ENCODE results near the gene ADAM12. TPM values are rescaled to one million over a fixed set of nuclear protein-coding genes. Genes with fewer than 3 reads are reported as not detected.

ADAM12 gene
- total and polyA plus RNA-seq, 2 of the 13 experiments (the other 11 are each of a cell fraction or from before 2014, with no cell fraction given), result not detected

DNA sequence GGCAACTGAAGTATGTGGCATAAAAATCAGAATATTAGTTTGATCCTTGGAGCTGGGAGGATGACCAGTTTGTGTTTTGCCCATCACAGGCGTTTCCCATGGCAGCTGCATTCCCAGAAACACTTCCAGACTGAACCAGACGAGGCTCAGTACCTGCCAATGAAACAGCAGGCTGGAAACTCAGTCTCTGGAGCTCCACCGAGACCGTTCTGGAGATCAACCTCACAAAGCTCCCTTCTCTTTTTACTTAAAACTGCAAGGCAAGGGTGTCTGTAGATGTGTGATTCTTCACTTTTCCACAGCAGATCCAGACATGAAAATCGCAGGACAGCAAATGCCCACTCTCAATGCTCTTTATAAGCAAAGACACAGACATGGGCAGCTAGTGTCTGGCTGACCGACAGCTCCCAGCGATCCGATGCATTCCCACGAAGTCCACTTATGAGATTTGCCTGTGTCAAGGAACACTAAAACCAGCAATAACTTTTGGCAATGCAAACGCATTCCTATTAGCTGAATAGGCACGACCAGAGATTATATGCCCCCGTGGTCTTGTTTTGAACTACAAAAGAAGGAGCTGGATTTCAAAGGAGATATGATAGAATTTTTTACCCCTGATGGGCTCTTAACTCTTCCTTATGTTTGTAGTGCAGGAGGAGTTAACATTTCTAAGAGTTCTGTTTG lies 72.6 kb downstream of the ADAM12 start:
- Histone ChIP-seq H3K27ac (ENCODE audit: extremely low read length, insufficient read depth, low read length) (no peak overlapping the region), H3K4me1 (ENCODE audit: insufficient read depth, low read length) (no peaks in the 10 kb centered on the region), H3K4me3 (replicated peaks in 1 of 3; ENCODE audit: insufficient read depth in 1 of 3, low read depth in 2 of 3, low read length in 3 of 3) (no peak overlapping the region), H4K20me1 (ENCODE audit: insufficient read depth, low read length) (no peaks in the 10 kb centered on the region), H3K79me2 (ENCODE audit: insufficient read depth, low read length) (no peaks in the 10 kb centered on the region), H3K4me2 (ENCODE audit: low read depth, low read length) (no peak overlapping the region), H3K36me3 (replicated peaks in 1 of 2; ENCODE audit: control insufficient read depth in 1 of 2, insufficient read depth in 2 of 2, low read length in 2 of 2) (no peaks in the 10 kb centered on the region), H2AFZ (ENCODE audit: low read length) (no peak overlapping the region), H3K27me3 (ENCODE audit: control insufficient read depth in 1 of 2, insufficient read depth in 2 of 2, low read length in 2 of 2) (peaks cover 1 to 14% of the 10 kb centered on the region in 2 experiments; a peak in 2 of 5 replicates), H3K9me3 (ENCODE audit: low read length) (no peaks in the 10 kb centered on the region), H3K9ac (ENCODE audit: insufficient read depth, low read depth, low read length) (no peak overlapping the region)
- no peak for DNase-seq (ENCODE audit: low spot score)
- intact Hi-C loops (cut with micrococcal nuclease; ENCODE audit: unreplicated experiment), result no loop called here
- WGBS (ENCODE audit: low lambda C conversion rate), result 15% methylated on average over 10 of the region's 12 CpGs
- in situ Hi-C loops (cut with HindIII; ENCODE audit: extremely low pct_ligation_motif_present, low pct_unique_long_range_greater_than_20kb), result no loop called here
- no TSS peak for BruUV-seq (replicated peaks)
- POLR2A ChIA-PET, result no interaction called here
- TF ChIP-seq JARID2 (CRISPR knock-in tag; IDR thresholded peaks at IDR 0.05; ENCODE audit: insufficient replicate concordance) (no peak), FOXP1 (IDR thresholded peaks at IDR 0.05) (no peak), FOXP1 (CRISPR knock-in tag; IDR thresholded peaks at IDR 0.05) (no peak), ZNF746 (CRISPR knock-in tag; IDR thresholded peaks at IDR 0.05) (no peak), ZBTB21 (CRISPR knock-in tag; IDR thresholded peaks at IDR 0.05) (no peak), MIXL1 (CRISPR knock-in tag; IDR thresholded peaks at IDR 0.05) (no peak), HMGXB3 (CRISPR knock-in tag; IDR thresholded peaks at IDR 0.05; ENCODE audit: borderline replicate concordance) (no peak)
- ATAC-seq, result no peak
- FAIRE-seq, result no peak
- CTCF ChIA-PET (ENCODE audit: low intra/inter-chr PET ratio, low total read pairs), result no interaction called here
